Measurements from ENCODE around the gene RARRES2. TPM values are rescaled to one million over a fixed set of nuclear protein-coding genes. Genes with fewer than 3 reads are reported as not detected.
"Not testable (repeated sequence)": the region's sequence is repeated elsewhere in the genome, so short reads cannot be mapped to it uniquely, and the experiment has no call there.

RARRES2 gene
- total and polyA plus RNA-seq, 2 of the 13 experiments (the other 11 are each of a cell fraction or from before 2014, with no cell fraction given): 134 to 172 TPM

- TF ChIP-seq AKAP8 (CRISPR knock-in tag; IDR thresholded peaks at IDR 0.05): peak; percentile 49; the same call in 1 of the 2 replicates
- TF ChIP-seq MIER3 (CRISPR knock-in tag; IDR thresholded peaks at IDR 0.05; ENCODE audit: borderline replicate concordance): peak; percentile 93
- TF ChIP-seq, protein P1, sequence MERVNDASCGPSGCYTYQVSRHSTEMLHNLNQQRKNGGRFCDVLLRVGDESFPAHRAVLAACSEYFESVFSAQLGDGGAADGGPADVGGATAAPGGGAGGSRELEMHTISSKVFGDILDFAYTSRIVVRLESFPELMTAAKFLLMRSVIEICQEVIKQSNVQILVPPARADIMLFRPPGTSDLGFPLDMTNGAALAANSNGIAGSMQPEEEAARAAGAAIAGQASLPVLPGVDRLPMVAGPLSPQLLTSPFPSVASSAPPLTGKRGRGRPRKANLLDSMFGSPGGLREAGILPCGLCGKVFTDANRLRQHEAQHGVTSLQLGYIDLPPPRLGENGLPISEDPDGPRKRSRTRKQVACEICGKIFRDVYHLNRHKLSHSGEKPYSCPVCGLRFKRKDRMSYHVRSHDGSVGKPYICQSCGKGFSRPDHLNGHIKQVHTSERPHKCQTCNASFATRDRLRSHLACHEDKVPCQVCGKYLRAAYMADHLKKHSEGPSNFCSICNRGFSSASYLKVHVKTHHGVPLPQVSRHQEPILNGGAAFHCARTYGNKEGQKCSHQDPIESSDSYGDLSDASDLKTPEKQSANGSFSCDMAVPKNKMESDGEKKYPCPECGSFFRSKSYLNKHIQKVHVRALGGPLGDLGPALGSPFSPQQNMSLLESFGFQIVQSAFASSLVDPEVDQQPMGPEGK (CRISPR knock-in tag; IDR thresholded peaks at IDR 0.05): peak; percentile 83
Measured at GRCh38 chr7:150388709-150389531, 47.5 kb upstream of the RARRES2 start (continued).

DNA sequence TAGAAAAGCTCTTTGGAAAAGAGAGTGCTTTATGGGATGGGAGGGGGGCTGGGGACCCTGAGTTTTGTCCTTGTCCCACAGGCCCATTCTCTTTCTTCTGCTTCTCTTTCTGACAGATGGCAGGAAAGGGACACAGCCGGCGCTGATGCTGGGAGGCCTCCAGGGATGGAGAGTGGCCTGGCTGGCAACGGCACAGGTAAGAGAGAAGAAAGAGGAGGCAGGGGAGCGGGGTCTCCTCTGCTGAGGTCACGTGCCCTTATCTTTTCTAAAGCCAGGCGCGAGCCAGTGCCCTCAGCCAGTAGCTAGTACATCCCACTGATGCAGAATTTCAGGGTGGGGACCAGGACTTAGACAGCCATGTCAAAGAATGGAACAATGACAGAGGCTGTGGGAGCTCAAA lies 46.9 kb upstream of the RARRES2 start:
- POLR2A ChIA-PET: interaction anchor here (0.8 to 8.7 kb wide), 18 partner anchors 8 to 103 kb away, joined by 3 to 181 read pairs (median 5); partner anchors contain the start of genes ACTR3C, LRRC61 and REPIN1
- H3K27ac ChIP-seq (ENCODE audit: extremely low read length, insufficient read depth, low read length): peak overlapping the region; percentile 86

GRCh38 chr7:150385884-150386283 lies 44.5 kb upstream of the RARRES2 start:
- intact Hi-C loops (cut with micrococcal nuclease; ENCODE audit: unreplicated experiment): loop anchor here (5.0 kb wide), 1 partner anchor 44 kb away; the partner anchor contains the start of gene RARRES2
- H3K4me2 ChIP-seq (ENCODE audit: low read depth, low read length); H3K9ac ChIP-seq (ENCODE audit: insufficient read depth, low read depth, low read length); H2AFZ ChIP-seq (ENCODE audit: low read length); H3K9me3 ChIP-seq (ENCODE audit: low read length); CTCF ChIA-PET (ENCODE audit: low intra/inter-chr PET ratio, low total read pairs); H3K36me3 ChIP-seq (replicated peaks in 1 of 2; ENCODE audit: control insufficient read depth in 1 of 2, insufficient read depth in 2 of 2, low read length in 2 of 2); BruUV-seq (replicated peaks); ATAC-seq; DNase-seq (ENCODE audit: low spot score); in situ Hi-C loops (cut with HindIII; ENCODE audit: extremely low pct_ligation_motif_present, low pct_unique_long_range_greater_than_20kb); H4K20me1 ChIP-seq (ENCODE audit: insufficient read depth, low read length); H3K27me3 ChIP-seq (ENCODE audit: control insufficient read depth in 1 of 2, insufficient read depth in 2 of 2, low read length in 2 of 2); FAIRE-seq; H3K4me3 ChIP-seq (replicated peaks in 1 of 3; ENCODE audit: insufficient read depth in 1 of 3, low read depth in 2 of 3, low read length in 3 of 3): not testable (repeated sequence)
- Histone ChIP-seq H3K79me2 (ENCODE audit: insufficient read depth, low read length) (peaks cover 32% of the 10 kb centered on the region), H3K4me1 (ENCODE audit: insufficient read depth, low read length) (peaks cover 83% of the 10 kb centered on the region), H3K27ac (ENCODE audit: extremely low read length, insufficient read depth, low read length) (peak overlapping the region; percentile 94)
- POLR2A ChIA-PET: interaction anchor here (0.9 to 8.7 kb wide), 4 partner anchors 8 to 63 kb away, joined by 5 to 181 read pairs (median 74); partner anchors contain the start of genes ACTR3C, LRRC61 and REPIN1
- 53% methylated on average over 6 of the region's 6 CpGs for WGBS (ENCODE audit: low lambda C conversion rate)

More for the DNA sequence above, 46.9 kb upstream of the RARRES2 start:
- BruUV-seq (replicated peaks): TSS peak; percentile 70
- no peaks in the 10 kb centered on the region for H3K9me3 ChIP-seq (ENCODE audit: low read length)
- TF ChIP-seq SMAD1 (CRISPR knock-in tag; IDR thresholded peaks at IDR 0.05; ENCODE audit: borderline replicate concordance, low read depth) (0 out of 2 replicates have a peak, but pooled peaks have one; percentile 14), ZNF337 (CRISPR knock-in tag; IDR thresholded peaks at IDR 0.05; ENCODE audit: borderline replicate concordance, low read depth) (0 out of 2 replicates have a peak, but pooled peaks have one; percentile 1), ZFP90 (CRISPR knock-in tag; IDR thresholded peaks at IDR 0.05; ENCODE audit: borderline replicate concordance) (no peak)
- TF ChIP-seq, protein P2, sequence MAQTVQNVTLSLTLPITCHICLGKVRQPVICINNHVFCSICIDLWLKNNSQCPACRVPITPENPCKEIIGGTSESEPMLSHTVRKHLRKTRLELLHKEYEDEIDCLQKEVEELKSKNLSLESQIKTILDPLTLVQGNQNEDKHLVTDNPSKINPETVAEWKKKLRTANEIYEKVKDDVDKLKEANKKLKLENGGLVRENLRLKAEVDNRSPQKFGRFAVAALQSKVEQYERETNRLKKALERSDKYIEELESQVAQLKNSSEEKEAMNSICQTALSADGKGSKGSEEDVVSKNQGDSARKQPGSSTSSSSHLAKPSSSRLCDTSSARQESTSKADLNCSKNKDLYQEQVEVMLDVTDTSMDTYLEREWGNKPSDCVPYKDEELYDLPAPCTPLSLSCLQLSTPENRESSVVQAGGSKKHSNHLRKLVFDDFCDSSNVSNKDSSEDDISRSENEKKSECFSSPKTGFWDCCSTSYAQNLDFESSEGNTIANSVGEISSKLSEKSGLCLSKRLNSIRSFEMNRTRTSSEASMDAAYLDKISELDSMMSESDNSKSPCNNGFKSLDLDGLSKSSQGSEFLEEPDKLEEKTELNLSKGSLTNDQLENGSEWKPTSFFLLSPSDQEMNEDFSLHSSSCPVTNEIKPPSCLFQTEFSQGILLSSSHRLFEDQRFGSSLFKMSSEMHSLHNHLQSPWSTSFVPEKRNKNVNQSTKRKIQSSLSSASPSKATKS (CRISPR knock-in tag; IDR thresholded peaks at IDR 0.05): 0 out of 2 replicates have a peak, but pooled peaks have one; percentile 68
- H2AFZ ChIP-seq (ENCODE audit: low read length): no peak overlapping the region
- peaks cover 59% of the 10 kb centered on the region for H3K4me1 ChIP-seq (ENCODE audit: insufficient read depth, low read length)
- no peak overlapping the region for H3K4me3 ChIP-seq (replicated peaks in 1 of 3; ENCODE audit: insufficient read depth in 1 of 3, low read depth in 2 of 3, low read length in 3 of 3)
- intact Hi-C loops (cut with micrococcal nuclease; ENCODE audit: unreplicated experiment) (loop anchor here (2.0 to 5.0 kb wide), 2 partner anchors 16 to 46 kb away; partner anchors contain the start of gene RARRES2), in situ Hi-C loops (cut with HindIII; ENCODE audit: extremely low pct_ligation_motif_present, low pct_unique_long_range_greater_than_20kb) (no loop called here)
- H3K4me2 ChIP-seq (ENCODE audit: low read depth, low read length): peak overlapping the region; percentile 43
- H4K20me1 ChIP-seq (ENCODE audit: insufficient read depth, low read length): no peaks in the 10 kb centered on the region
- peaks cover 0 to 3% of the 10 kb centered on the region in 2 experiments; a peak in 2 of 5 replicates for H3K36me3 ChIP-seq (replicated peaks in 1 of 2; ENCODE audit: control insufficient read depth in 1 of 2, insufficient read depth in 2 of 2, low read length in 2 of 2)
- FAIRE-seq: no peak
- 95% methylated on average over 5 of the region's 7 CpGs for WGBS (ENCODE audit: low lambda C conversion rate)
- H3K79me2 ChIP-seq (ENCODE audit: insufficient read depth, low read length): peaks cover 14% of the 10 kb centered on the region
- no peak for DNase-seq (ENCODE audit: low spot score)
- CTCF ChIA-PET (ENCODE audit: low intra/inter-chr PET ratio, low total read pairs): interaction anchor here (0.8 to 2.5 kb wide), 4 partner anchors 9 to 102 kb away, joined by 3 to 45 read pairs (median 8); partner anchors contain the start of gene ZNF775
- H3K9ac ChIP-seq (ENCODE audit: insufficient read depth, low read depth, low read length): peak overlapping the region; percentile 56; the same call in 1 of the 2 replicates
- no peaks in the 10 kb centered on the region for H3K27me3 ChIP-seq (ENCODE audit: control insufficient read depth in 1 of 2, insufficient read depth in 2 of 2, low read length in 2 of 2)
- ATAC-seq: no peak

Measured in HepG2 (cell line).